Testis (tissue), 2 donors: ENCODE data around the gene PLCL1.

Experiments
- CTCF ChIP-seq, 3 experiments: fragments of 450-650 bp in 2 of 3; fragments of 200-600 bp in 1 of 3; sonication (generic) in 1 of 3; IDR thresholded peaks; one replicate each; pipeline ENCODE4 v1.5.1; 2016 to 2019; ENCODE audit warnings: antibody characterized with exemption in 3 of 3, mild to moderate bottlenecking in 2 of 3, moderate library complexity in 1 of 3
- POLR2A ChIP-seq: fragments of 450-650 bp; IDR thresholded peaks from one replicate; pipeline ENCODE4 v1.6.1; 2017; ENCODE audit warnings: antibody characterized with exemption, mild to moderate bottlenecking, moderate library complexity

DNA sequence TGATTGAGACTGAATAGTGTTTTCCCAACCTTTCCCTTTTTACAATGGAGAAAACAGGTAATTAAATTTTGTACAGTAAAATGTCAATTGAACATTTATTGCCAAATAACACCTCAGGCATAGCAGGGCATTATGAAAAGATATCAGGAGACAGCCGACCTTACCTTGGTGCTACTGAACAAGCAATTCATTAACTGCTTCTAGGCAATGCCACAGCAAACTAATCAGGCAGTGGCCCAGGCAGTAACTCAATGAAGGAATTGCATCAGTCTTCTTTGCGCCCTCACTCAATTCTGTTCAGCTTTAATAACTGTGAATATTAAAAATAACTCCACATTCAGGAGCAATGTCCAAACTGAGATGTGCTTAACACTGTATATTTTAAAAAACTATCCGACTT is 6.1 kb downstream of the PLCL1 start:
- no peak for TF ChIP-seq CTCF (IDR thresholded peaks at IDR 0.05)
- no peak for TF ChIP-seq POLR2A
